ENCODE data around the gene TPGS1. TPM values are rescaled to one million over a fixed set of nuclear protein-coding genes. Genes with fewer than 3 reads are reported as not detected.

The TPGS1 gene
- total RNA-seq, 2 experiments from 2014 or later: 8.9 to 9.3 TPM

GRCh38 chr19:489418-490196 is 17.7 kb upstream of the TPGS1 start:
- Mint-ChIP-seq H3K27me3 (peaks cover 11% of the 10 kb centered on the region), H3K27ac (peak overlapping the region; percentile 62), H3K4me3 (peak overlapping the region; percentile 81), H3K4me1 (ENCODE audit: low read depth) (peaks cover 3% of the 10 kb centered on the region), H3K36me3 (ENCODE audit: low read depth) (no peaks in the 10 kb centered on the region), H3K9me3 (peaks cover 2% of the 10 kb centered on the region)
- intact Hi-C loops (cut with micrococcal nuclease): no loop called here
- ChIA-PET CTCF (interaction anchor here (0.9 to 1.0 kb wide), 2 partner anchors 17 to 21 kb away, joined by 8 to 9 read pairs; no protein-coding TSS in a partner anchor), POLR2A (no interaction called here)
- peak; percentile 21 for ATAC-seq
- peak; percentile 28 for DNase-seq
- TF ChIP-seq CTCF (IDR thresholded peaks at IDR 0.05): no peak

DNA sequence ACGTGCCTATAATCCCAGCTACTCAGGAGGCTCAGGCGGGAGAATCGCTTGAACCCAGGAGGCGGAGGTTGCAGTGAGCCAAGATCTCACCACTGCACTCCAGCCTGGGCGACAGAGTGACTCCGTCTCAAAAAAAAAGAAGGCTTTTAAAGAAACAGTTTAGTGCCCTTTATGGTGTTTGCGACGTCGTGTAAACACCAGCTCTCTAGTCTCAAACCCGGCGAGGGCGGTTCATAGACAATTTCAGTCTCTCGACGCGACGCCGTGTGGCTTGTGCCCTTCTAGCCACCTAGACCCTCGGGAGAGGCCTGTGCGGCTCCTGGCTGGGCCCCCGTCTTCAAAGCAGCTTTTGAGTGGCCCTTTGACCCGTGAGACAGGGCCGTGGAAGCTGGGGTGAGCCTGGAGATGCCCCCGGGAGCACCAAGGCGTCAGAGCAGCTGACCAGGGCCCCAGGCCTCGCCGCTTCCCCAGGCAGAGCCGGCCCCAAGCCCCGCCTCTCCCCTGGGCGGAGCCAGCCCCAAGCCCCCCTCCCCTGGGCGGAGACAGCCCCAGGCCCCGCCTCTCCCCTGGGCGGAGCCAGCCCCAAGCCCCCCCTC is 16.1 kb upstream of the TPGS1 start:
- intact Hi-C loops (cut with micrococcal nuclease): no loop called here
- no peak for TF ChIP-seq CTCF (IDR thresholded peaks at IDR 0.05)
- Mint-ChIP-seq H3K4me1 (ENCODE audit: low read depth) (peaks cover 4% of the 10 kb centered on the region), H3K27ac (no peak overlapping the region), H3K9me3 (peaks cover 2% of the 10 kb centered on the region), H3K36me3 (ENCODE audit: low read depth) (no peaks in the 10 kb centered on the region), H3K4me3 (no peak overlapping the region), H3K27me3 (peaks cover 7% of the 10 kb centered on the region)
- POLR2A ChIA-PET: interaction anchor here (2.1 kb wide), 1 partner anchor 14 kb away, joined by 5 read pairs; no protein-coding TSS in a partner anchor
- DNase-seq (no peak), ATAC-seq (no peak)
- CTCF ChIA-PET: interaction anchor here (1.1 to 2.5 kb wide), 3 partner anchors 15 to 42 kb away, joined by 3 to 12 read pairs (median 5); no protein-coding TSS in a partner anchor

- Mint-ChIP-seq H3K9me3 (peaks cover 2% of the 10 kb centered on the region), H3K36me3 (ENCODE audit: low read depth) (no peaks in the 10 kb centered on the region), H3K27ac (no peak overlapping the region), H3K4me3 (no peak overlapping the region), H3K4me1 (ENCODE audit: low read depth) (peaks cover 4% of the 10 kb centered on the region), H3K27me3 (peaks cover 6% of the 10 kb centered on the region)
- no peak for TF ChIP-seq CTCF (IDR thresholded peaks at IDR 0.05)
- CTCF ChIA-PET: interaction anchor here (2.5 kb wide), 1 partner anchor 14 kb away, joined by 12 read pairs; no protein-coding TSS in a partner anchor
- intact Hi-C loops (cut with micrococcal nuclease): no loop called here
- POLR2A ChIA-PET: interaction anchor here (2.1 kb wide), 1 partner anchor 13 kb away, joined by 5 read pairs; no protein-coding TSS in a partner anchor
- ATAC-seq: peak; percentile 19
- peak; percentile 57 for DNase-seq
Measured at GRCh38 chr19:492091-492531, 15.2 kb upstream of the TPGS1 start.

- TF ChIP-seq CTCF (IDR thresholded peaks at IDR 0.05): no peak
- Mint-ChIP-seq H3K9me3 (peaks cover 2% of the 10 kb centered on the region), H3K27me3 (peaks cover 11% of the 10 kb centered on the region), H3K27ac (no peak overlapping the region), H3K36me3 (ENCODE audit: low read depth) (no peaks in the 10 kb centered on the region), H3K4me1 (ENCODE audit: low read depth) (peaks cover 2% of the 10 kb centered on the region), H3K4me3 (no peak overlapping the region)
- no peak for ATAC-seq
- intact Hi-C loops (cut with micrococcal nuclease): no loop called here
- ChIA-PET CTCF (interaction anchor here (1.3 to 3.0 kb wide), 2 partner anchors 13 to 17 kb away, joined by 3 to 22 read pairs; partner anchors contain the start of gene TPGS1), POLR2A (no interaction called here)
- no peak for DNase-seq
Measured at GRCh38 chr19:493391-494170, 13.7 kb upstream of the TPGS1 start.

Data from activated CD8-positive, alpha-beta T cell treated with anti-CD3 and anti-CD28 coated beads for 36 hours (primary cell).